GM19455 (cell line): ENCODE measurements around the gene ARMH3.
"Not testable (repeated sequence)": the region's sequence is repeated elsewhere in the genome, so short reads cannot be mapped to it uniquely, and the experiment has no call there.

Experiments used
- ATAC-seq: cut with Tn5 transposase; IDR thresholded peaks from one replicate; pipeline ENCODE4 v1.9.1; 2021; ENCODE audit not compliant: unreplicated experiment

ARMH3 gene

GRCh38 chr10:102055647-102056419 lies at the start of gene ARMH3:
TSS of gene ARMH3 (minus strand) at chr10:102056173. CDS start at chr10:102040114, 16,059 bp downstream.
- peak; percentile 96 for ATAC-seq

- no peak for ATAC-seq
Observed at GRCh38 chr10:102102421-102102820, 46.4 kb upstream of the ARMH3 start.

GRCh38 chr10:102101152-102101551 lies 45.2 kb upstream of the ARMH3 start:
- no peak for ATAC-seq

GRCh38 chr10:102096449-102096848 lies 40.5 kb upstream of the ARMH3 start:
- no peak for ATAC-seq

- no peak for ATAC-seq
Observed at GRCh38 chr10:102090772-102091171, 34.8 kb upstream of the ARMH3 start.

GRCh38 chr10:102086196-102086595 lies 30.2 kb upstream of the ARMH3 start:
- ATAC-seq: no peak

GRCh38 chr10:102085336-102085735 lies 29.4 kb upstream of the ARMH3 start:
- no peak for ATAC-seq

GRCh38 chr10:102083541-102083940 lies 27.6 kb upstream of the ARMH3 start:
- no peak for ATAC-seq

- ATAC-seq: no peak
Observed at GRCh38 chr10:102072673-102073527, 16.9 kb upstream of the ARMH3 start.

- no peak for ATAC-seq
Observed at GRCh38 chr10:102069071-102069470, 13.1 kb upstream of the ARMH3 start.

- ATAC-seq: no peak
Observed at GRCh38 chr10:102068216-102068615, 12.2 kb upstream of the ARMH3 start.

GRCh38 chr10:102067091-102067916 lies 11.3 kb upstream of the ARMH3 start:
- no peak for ATAC-seq

- ATAC-seq: no peak
Observed at GRCh38 chr10:102066399-102067088, 10.6 kb upstream of the ARMH3 start.

- ATAC-seq: peak; percentile 27
Observed at GRCh38 chr10:102065561-102066398, 9.8 kb upstream of the ARMH3 start.

- ATAC-seq: peak; percentile 90
Observed at GRCh38 chr10:102064868-102065560, 9.0 kb upstream of the ARMH3 start, which contains the start of gene HPS6. TSS of gene HPS6 (plus strand) at chr10:102065349. CDS start at chr10:102065475, 126 bp downstream.

GRCh38 chr10:102064503-102064867 lies 8.5 kb upstream of the ARMH3 start:
- no peak for ATAC-seq

- ATAC-seq: no peak
Observed at GRCh38 chr10:102059987-102060386, 4.0 kb upstream of the ARMH3 start.

GRCh38 chr10:102054881-102055646 lies 909 bp downstream of the ARMH3 start:
- not testable (repeated sequence) for ATAC-seq
